ENCODE measurements around the gene CLEC4F. TPM values are rescaled to one million over a fixed set of nuclear protein-coding genes. Genes with fewer than 3 reads are reported as not detected.

The CLEC4F gene
- total and polyA plus RNA-seq, 2 of the 13 experiments (the other 11 are each of a cell fraction or from before 2014, with no cell fraction given), result 0.12 to 0.13 TPM

DNA sequence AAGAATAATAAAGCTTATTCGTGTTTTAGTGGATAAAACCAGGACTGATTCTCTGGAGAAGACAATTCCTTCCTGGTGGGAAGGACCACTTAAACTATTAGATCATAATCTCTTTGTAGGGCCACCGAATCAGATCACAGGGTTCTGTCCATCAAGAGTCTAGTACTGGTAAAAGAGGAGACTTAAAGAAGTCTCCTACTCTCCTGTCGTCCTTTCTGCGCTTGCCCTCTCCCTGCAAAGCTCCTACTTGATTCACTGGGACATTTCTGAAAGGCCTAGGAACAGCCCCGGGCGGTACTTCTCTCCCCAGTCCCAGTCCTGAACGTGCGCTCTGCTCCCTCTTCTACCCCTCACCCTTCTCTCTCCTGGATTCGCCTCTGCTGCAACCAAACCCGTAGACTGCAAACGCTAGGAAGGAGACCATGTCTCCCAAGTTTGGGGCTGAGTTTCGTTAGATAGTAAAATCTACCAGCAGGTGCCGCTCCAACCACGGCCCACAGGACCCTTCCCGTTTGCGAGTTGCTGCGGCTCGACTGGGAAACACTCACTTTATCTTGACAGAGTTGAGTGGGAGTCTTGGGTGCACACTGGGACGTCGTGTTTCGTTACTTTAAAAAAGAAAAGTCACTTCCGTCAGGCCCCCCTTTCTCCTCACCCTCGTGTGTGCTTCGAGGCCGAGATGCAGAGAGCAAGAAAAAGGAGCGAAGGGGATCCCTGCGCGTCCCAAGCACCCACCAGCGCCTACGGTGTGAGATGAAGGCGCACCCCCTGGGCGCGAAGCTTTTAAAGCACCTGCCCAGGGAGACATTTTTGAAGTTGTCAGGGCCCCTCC is 30.9 kb downstream of the CLEC4F start (continued):
- TF ChIP-seq, protein P1, sequence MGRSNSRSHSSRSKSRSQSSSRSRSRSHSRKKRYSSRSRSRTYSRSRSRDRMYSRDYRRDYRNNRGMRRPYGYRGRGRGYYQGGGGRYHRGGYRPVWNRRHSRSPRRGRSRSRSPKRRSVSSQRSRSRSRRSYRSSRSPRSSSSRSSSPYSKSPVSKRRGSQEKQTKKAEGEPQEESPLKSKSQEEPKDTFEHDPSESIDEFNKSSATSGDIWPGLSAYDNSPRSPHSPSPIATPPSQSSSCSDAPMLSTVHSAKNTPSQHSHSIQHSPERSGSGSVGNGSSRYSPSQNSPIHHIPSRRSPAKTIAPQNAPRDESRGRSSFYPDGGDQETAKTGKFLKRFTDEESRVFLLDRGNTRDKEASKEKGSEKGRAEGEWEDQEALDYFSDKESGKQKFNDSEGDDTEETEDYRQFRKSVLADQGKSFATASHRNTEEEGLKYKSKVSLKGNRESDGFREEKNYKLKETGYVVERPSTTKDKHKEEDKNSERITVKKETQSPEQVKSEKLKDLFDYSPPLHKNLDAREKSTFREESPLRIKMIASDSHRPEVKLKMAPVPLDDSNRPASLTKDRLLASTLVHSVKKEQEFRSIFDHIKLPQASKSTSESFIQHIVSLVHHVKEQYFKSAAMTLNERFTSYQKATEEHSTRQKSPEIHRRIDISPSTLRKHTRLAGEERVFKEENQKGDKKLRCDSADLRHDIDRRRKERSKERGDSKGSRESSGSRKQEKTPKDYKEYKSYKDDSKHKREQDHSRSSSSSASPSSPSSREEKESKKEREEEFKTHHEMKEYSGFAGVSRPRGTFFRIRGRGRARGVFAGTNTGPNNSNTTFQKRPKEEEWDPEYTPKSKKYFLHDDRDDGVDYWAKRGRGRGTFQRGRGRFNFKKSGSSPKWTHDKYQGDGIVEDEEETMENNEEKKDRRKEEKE (IDR thresholded peaks at IDR 0.05), result no peak
- TF ChIP-seq CEBPG (CRISPR knock-in tag; IDR thresholded peaks at IDR 0.05) (peak; percentile 51), CSRNP1 (CRISPR knock-in tag; IDR thresholded peaks at IDR 0.05) (0 out of 2 replicates have a peak, but pooled peaks have one; percentile 47), ZHX2 (IDR thresholded peaks at IDR 0.05; ENCODE audit: low read depth) (no peak), ZHX2 (CRISPR knock-in tag; IDR thresholded peaks at IDR 0.05; ENCODE audit: borderline replicate concordance) (no peak), ZBTB37 (CRISPR knock-in tag; IDR thresholded peaks at IDR 0.05) (no peak), KLF11 (CRISPR knock-in tag; IDR thresholded peaks at IDR 0.05) (0 out of 2 replicates have a peak, but pooled peaks have one; percentile 53), RFX1 (IDR thresholded peaks at IDR 0.05) (no peak), ZFY (CRISPR knock-in tag; IDR thresholded peaks at IDR 0.05) (no peak), ZNF12 (CRISPR knock-in tag; IDR thresholded peaks at IDR 0.05) (no peak), MED1 (CRISPR knock-in tag; IDR thresholded peaks at IDR 0.05) (no peak), TFDP2 (CRISPR knock-in tag; IDR thresholded peaks at IDR 0.05) (no peak), NFKB2 (CRISPR knock-in tag; IDR thresholded peaks at IDR 0.05; ENCODE audit: borderline replicate concordance) (no peak)
- TF ChIP-seq, protein P2, sequence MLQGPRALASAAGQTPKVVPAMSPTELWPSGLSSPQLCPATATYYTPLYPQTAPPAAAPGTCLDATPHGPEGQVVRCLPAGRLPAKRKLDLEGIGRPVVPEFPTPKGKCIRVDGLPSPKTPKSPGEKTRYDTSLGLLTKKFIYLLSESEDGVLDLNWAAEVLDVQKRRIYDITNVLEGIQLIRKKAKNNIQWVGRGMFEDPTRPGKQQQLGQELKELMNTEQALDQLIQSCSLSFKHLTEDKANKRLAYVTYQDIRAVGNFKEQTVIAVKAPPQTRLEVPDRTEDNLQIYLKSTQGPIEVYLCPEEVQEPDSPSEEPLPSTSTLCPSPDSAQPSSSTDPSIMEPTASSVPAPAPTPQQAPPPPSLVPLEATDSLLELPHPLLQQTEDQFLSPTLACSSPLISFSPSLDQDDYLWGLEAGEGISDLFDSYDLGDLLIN (CRISPR knock-in tag; IDR thresholded peaks at IDR 0.05; ENCODE audit: borderline replicate concordance), result no peak

Measured in HepG2 (cell line).